Smooth muscle cell (in vitro differentiated cells): Measurements from ENCODE around the gene COL15A1. TPM values are rescaled to one million over a fixed set of nuclear protein-coding genes. Genes with fewer than 3 reads are reported as not detected.

Experiments used
- DNase-seq: peaks from one replicate; lab custom pipeline; 2025; ENCODE audit not compliant: unreplicated experiment; lab: John Stamatoyannopoulos, UW
- H2AFZ ChIP-seq: fragments of 200-600 bp; sonication (generic); 2 replicates; pipeline ENCODE4 v1.6.0; 2016; ENCODE audit warnings: antibody characterized with exemption, low read depth, mild to moderate bottlenecking
- H3F3A ChIP-seq: fragments of 200-600 bp; sonication (generic); 2 replicates; pipeline ENCODE4 v1.6.0; 2017; ENCODE audit warnings: antibody characterized with exemption, low read depth
- H3K27ac ChIP-seq: fragments of 200-600 bp; sonication (generic); 2 replicates; pipeline ENCODE4 v1.5.1; 2016; ENCODE audit warnings: low read depth, mild to moderate bottlenecking
- H3K27me3 ChIP-seq: fragments of 200-600 bp; sonication (generic); 2 replicates; pipeline ENCODE4 v1.6.1; 2016; ENCODE audit warnings: low read depth, mild to moderate bottlenecking
- H3K36me3 ChIP-seq: fragments of 200-600 bp; sonication (generic); 2 replicates; pipeline ENCODE4 v1.5.1; 2016; ENCODE audit warnings: low read depth
- H3K4me1 ChIP-seq: fragments of 200-600 bp; sonication (generic); 2 replicates; pipeline ENCODE4 v1.5.1; 2016; ENCODE audit warnings: low read depth
- H3K4me2 ChIP-seq: fragments of 200-600 bp; sonication (generic); 2 replicates; pipeline ENCODE4 v1.6.0; 2016; ENCODE audit warnings: mild to moderate bottlenecking
- H3K4me3 ChIP-seq: fragments of 200-600 bp; sonication (generic); 2 replicates; pipeline ENCODE4 v1.5.1; 2016; ENCODE audit warnings: mild to moderate bottlenecking
- H3K79me2 ChIP-seq: fragments of 200-600 bp; sonication (generic); 2 replicates; pipeline ENCODE4 v1.6.0; 2016; ENCODE audit warnings: low read depth, mild to moderate bottlenecking
- H3K9ac ChIP-seq: fragments of 200-600 bp; sonication (generic); 2 replicates; pipeline ENCODE4 v1.6.0; 2016; ENCODE audit warnings: low read depth
- H3K9me3 ChIP-seq: fragments of 200-600 bp; sonication (generic); replicated peaks from 2 replicates; pipeline ENCODE4 v1.5.1; 2016; ENCODE audit warnings: low read depth
- H4K20me1 ChIP-seq: fragments of 200-600 bp; sonication (generic); 2 replicates; pipeline ENCODE4 v1.6.0; 2016; ENCODE audit warnings: low read depth
- CTCF ChIP-seq: fragments of 200-600 bp; sonication (generic); IDR thresholded peaks from 2 replicates; pipeline ENCODE4 v1.5.1; 2017; ENCODE audit warnings: borderline replicate concordance, mild to moderate bottlenecking, antibody characterized with exemption; ENCODE audit not compliant: insufficient read depth, poor library complexity, severe bottlenecking
- WGBS: methylation state at CpG from one replicate; pipeline ENCODE4 v1.1.7; 2016; ENCODE audit warnings: low lambda C conversion rate; 5-methylcytosine and 5-hydroxymethylcytosine counted together
- polyA plus RNA-seq: library from polyadenylated mRNA; unstranded; fragments of >200 nt; fragmentation: Nextera tagmentation; extraction: Ambion mirVana; gene quantifications from 2 replicates; pipeline ENCODE4 v1.2.1, GENCODE V29; 2016
- total RNA-seq: library from RNA; depleted of rRNA; stranded (reverse); fragments of >200 nt; gene quantifications from 2 replicates; pipeline ENCODE4 v1.2.3, GENCODE V29; 2014

The COL15A1 gene
- total and polyA plus RNA-seq, 2 experiments from 2014 or later = 222 to 293 TPM

DNA sequence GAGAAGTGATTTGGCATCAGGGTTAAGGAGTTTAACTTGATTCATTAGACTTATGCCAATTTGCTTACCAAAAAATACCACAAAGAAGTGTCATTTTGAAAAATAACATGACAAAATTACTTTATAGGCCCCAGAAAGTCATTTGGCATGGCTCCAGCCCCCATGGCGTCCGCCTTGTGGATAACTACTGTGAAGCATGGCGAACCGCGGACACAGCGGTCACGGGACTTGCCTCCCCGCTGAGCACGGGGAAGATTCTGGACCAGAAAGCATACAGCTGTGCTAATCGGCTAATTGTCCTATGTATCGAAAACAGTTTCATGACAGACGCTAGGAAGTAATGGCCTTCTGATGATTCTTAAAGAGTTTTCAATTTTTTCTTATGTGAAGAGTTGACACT, 125.8 kb downstream of the COL15A1 start:
- peaks cover 40% of the 10 kb centered on the region for H3F3A ChIP-seq
- no peaks in the 10 kb centered on the region for H3K79me2 ChIP-seq
- no peak overlapping the region for H3K9ac ChIP-seq
- 98% methylated on average over 12 of the region's 12 CpGs for WGBS
- H3K9me3 ChIP-seq = no peaks in the 10 kb centered on the region
- no peak for DNase-seq
- peak overlapping the region; percentile 66 for H3K27ac ChIP-seq
- no peak overlapping the region for H3K4me2 ChIP-seq
- no peak for TF ChIP-seq CTCF
- no peak overlapping the region for H3K4me3 ChIP-seq
- H4K20me1 ChIP-seq = no peaks in the 10 kb centered on the region
- no peaks in the 10 kb centered on the region for H3K4me1 ChIP-seq
- H3K27me3 ChIP-seq = no peaks in the 10 kb centered on the region
- no peak overlapping the region for H2AFZ ChIP-seq
- peaks cover 3% of the 10 kb centered on the region for H3K36me3 ChIP-seq

GRCh38 chr9:99070681-99071080, 127.0 kb downstream of the COL15A1 start:
- TF ChIP-seq CTCF = no peak
- Histone ChIP-seq H3K79me2 (no peaks in the 10 kb centered on the region), H3K9me3 (no peaks in the 10 kb centered on the region), H3K27me3 (no peaks in the 10 kb centered on the region), H3K9ac (no peak overlapping the region), H3K4me1 (no peaks in the 10 kb centered on the region), H3F3A (peaks cover 42% of the 10 kb centered on the region), H3K4me2 (peak overlapping the region; percentile 14), H3K36me3 (peaks cover 3% of the 10 kb centered on the region), H4K20me1 (no peaks in the 10 kb centered on the region), H3K4me3 (no peak overlapping the region), H3K27ac (peak overlapping the region; percentile 66), H2AFZ (no peak overlapping the region)
- 82% methylated on average over 6 of the region's 6 CpGs for WGBS
- no peak for DNase-seq

DNA sequence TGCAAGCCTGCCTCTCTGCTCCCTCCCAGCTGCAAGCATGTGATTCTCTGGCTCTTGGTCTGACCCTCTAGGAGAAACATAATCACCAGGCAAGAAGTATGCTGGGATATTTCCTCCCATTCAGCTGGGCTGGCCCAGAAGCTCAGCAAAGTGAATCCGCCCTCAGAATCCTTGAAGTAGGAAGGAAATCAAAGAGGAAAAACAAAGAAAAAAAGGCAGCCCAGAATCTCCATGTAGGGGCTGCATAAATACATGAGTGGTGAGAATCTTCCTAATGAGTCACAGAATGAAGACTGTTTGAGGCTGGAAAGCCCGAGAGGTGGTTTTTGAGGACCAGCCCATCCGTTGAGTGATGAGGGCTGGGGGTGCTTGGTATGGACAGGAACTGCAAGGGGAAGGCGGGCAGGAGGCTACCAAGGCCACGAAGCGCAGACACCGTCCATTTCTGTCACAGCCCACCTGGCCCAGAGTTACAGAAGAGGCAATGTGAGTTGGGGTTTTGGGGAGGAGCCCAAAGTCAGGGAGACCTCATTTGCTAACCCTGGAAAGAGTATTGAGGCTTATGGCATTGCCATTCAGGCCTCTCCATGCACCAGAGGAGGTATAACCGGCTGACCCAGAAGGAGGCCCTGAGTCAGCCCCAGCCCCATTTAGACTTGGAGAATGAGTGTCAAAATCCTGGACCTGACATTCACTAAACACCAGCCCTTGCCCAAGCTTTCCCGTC, 127.8 kb downstream of the COL15A1 start:
- no peak overlapping the region for H3K9ac ChIP-seq
- H3K27me3 ChIP-seq = no peaks in the 10 kb centered on the region
- peaks cover 3% of the 10 kb centered on the region for H3K36me3 ChIP-seq
- H3K4me2 ChIP-seq = peak overlapping the region; percentile 14
- no peak for DNase-seq
- H3K79me2 ChIP-seq = no peaks in the 10 kb centered on the region
- H3K27ac ChIP-seq = peak overlapping the region; percentile 66
- H3K4me1 ChIP-seq = no peaks in the 10 kb centered on the region
- peaks cover 42% of the 10 kb centered on the region for H3F3A ChIP-seq
- no peak overlapping the region for H3K4me3 ChIP-seq
- no peak for TF ChIP-seq CTCF
- H2AFZ ChIP-seq = no peak overlapping the region
- no peaks in the 10 kb centered on the region for H4K20me1 ChIP-seq
- H3K9me3 ChIP-seq = no peaks in the 10 kb centered on the region
- 77% methylated on average over 9 of the region's 9 CpGs for WGBS

DNA sequence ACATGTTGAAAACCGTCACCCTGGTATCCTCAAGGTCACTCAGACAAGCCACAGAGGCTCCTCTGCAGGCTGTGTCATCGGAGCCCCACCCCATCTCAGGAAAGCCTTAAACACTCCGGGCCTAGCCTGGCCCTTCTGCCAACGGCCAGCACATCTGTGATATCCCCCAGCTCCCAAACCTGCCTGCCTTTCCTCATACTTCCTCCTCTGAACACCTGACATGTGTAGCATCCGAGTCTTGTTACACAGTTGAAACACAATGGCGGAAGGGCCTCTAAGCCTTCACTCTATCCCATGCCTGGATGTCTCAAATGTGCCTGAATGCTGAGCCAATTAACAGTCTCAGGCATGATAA, 128.3 kb downstream of the COL15A1 start:
- H3F3A ChIP-seq = peaks cover 42% of the 10 kb centered on the region
- no peaks in the 10 kb centered on the region for H3K4me1 ChIP-seq
- no peaks in the 10 kb centered on the region for H3K79me2 ChIP-seq
- H4K20me1 ChIP-seq = no peaks in the 10 kb centered on the region
- no peak for TF ChIP-seq CTCF
- DNase-seq = no peak
- H3K4me3 ChIP-seq = no peak overlapping the region
- peak overlapping the region; percentile 14 for H3K4me2 ChIP-seq
- H3K36me3 ChIP-seq = peaks cover 3% of the 10 kb centered on the region
- H3K27ac ChIP-seq = peak overlapping the region; percentile 66
- H3K27me3 ChIP-seq = no peaks in the 10 kb centered on the region
- no peak overlapping the region for H3K9ac ChIP-seq
- H3K9me3 ChIP-seq = no peaks in the 10 kb centered on the region
- no peak overlapping the region for H2AFZ ChIP-seq
- 80% methylated on average over 6 of the region's 6 CpGs for WGBS
